HG03135 (cell line): ENCODE measurements around the gene GYG1.
"Not testable (repeated sequence)": the region's sequence is repeated elsewhere in the genome, so short reads cannot be mapped to it uniquely, and the experiment has no call there.

Experiments used
- ATAC-seq: cut with Tn5 transposase; IDR thresholded peaks from one replicate; pipeline ENCODE4 v1.9.1; 2021; ENCODE audit warnings: mild to moderate bottlenecking, moderate library complexity; ENCODE audit not compliant: unreplicated experiment

Gene GYG1

DNA sequence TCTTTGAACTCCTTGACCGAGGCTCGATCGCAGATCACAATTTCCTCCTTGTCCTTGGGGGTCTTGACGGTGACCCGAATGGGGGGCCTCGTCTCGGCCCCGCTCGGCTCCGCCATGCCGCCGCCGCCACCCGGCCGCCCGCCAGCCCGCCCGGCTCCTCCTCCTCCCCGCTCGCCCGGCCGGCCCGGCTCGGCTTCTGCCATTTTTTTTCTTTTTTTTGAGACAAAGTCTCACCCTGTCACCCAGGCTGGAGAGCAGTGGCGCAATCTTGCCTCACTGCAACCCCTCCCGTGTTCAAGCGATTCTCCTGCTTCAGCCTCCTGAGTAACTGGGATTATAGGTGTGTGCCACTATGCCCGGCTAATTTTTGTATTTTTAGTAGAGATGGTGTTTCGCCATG lies 3.8 kb upstream of the GYG1 start:
- not testable (repeated sequence) for ATAC-seq

DNA sequence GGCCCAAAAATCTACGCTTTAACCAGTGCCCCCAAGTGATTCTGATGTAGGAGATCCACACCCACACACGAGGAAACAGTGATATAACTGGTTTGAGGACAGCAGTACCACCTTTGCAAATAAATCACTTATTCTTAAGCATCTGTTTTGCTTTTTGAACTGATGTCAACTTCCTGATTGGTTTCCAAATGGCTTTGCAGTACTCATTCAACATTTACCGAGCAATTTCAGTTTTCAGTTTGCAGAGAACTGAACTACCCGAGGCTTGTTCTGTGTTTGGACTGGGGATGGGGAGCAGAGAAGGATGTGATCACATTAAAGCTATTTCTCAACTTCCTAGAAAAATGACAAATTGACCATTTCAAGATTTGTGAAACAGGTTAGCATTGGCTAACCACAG lies 1.1 kb upstream of the GYG1 start:
- ATAC-seq = peak; percentile 36

DNA sequence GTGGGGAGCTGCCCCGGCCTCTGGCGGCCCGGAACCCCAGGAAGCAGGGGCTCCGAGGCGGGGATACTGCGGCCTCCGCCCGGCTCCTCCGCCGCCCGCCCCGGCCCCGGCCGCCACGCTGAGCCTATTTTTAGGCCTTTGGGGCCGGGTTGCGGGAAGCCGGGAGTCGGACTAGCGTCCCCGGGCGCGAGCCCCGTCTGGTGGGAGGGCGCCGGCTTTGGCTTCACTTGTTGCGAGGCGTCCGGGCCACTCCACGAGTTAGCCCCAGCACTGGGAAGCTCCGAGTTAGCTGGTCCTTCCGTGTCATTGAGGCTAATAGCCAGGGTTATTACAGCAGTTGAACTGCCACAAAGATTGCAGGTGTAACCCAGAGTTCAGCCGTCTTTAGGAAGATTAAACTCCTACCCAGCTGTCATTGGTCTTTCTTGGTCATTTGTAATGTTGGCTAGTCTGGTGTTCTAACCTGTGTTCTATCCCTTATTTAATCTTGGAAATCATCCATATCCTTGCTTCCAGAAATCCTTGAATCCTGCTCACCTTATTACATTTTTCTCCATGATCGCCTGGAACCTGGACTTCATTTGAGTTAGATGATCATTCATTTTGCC lies 791 bp downstream of the GYG1 start:
- peak; percentile 25 for ATAC-seq

DNA sequence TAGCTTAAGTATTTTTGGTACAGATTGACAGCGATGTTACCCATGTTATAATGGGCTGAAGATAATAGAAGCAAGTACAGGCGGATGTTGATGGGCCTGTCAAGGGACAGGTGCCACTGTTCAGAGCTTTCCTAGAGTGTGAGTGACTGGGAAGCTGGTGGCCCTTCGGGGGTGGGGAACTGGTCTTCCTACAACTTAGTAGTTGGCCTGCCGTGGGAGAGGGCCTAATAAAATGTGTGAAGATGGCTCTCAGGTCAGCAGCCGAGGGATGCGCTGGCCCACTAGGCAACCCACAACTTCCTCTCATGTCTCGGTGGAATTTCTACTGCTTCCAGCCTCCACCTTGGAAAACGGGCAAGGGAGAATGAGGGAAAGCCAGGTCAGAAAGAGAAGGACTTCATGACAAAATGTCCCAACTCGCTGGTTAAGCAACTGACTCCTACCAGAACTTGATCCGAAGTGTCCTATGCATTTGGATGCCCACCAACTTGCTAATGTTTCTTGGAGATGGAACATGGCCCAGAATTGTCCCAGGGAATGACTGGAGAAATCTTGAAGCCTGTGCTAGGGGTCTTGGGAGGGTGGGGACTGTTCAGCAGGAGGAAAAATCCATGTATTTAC lies 1.4 kb downstream of the GYG1 start:
- ATAC-seq = no peak

DNA sequence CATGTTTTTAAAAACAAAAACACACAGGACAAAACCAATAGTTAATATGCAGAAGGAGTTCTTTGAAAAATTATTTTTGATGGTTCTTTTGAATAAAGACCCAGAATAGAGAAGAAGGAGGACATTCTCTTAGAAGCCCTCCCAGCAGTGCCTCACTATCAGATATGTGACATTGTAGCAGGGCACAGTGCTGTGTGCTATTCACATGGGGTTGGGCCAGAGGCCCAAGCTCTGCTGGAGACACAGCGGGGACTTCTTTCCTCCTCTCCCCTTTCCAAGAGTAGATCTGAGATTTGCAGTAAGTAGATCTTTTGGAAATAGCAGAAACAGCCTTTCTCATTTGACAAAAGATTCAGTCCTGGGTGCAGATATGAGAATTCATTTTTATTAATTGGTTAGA lies 6.3 kb downstream of the GYG1 start:
- ATAC-seq = no peak

DNA sequence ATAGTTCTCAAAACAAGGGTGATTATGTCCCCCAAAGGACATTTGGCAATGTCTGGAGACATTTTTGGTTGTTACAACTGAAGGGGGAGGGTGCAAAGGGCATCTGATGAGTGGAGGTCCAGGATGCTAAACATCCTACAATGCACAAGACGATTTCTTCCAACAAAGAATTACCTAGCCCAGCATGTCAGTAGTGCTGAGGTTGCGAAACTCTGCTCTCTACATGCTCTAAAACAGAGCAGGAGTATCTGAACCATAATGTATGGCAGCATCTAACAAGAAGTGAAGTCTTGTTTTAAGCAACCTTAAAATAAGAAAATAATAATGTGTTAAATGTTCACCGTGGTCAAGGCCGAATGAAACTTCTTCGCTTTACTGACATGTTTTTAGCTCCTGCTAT lies 7.0 kb downstream of the GYG1 start:
- no peak for ATAC-seq

DNA sequence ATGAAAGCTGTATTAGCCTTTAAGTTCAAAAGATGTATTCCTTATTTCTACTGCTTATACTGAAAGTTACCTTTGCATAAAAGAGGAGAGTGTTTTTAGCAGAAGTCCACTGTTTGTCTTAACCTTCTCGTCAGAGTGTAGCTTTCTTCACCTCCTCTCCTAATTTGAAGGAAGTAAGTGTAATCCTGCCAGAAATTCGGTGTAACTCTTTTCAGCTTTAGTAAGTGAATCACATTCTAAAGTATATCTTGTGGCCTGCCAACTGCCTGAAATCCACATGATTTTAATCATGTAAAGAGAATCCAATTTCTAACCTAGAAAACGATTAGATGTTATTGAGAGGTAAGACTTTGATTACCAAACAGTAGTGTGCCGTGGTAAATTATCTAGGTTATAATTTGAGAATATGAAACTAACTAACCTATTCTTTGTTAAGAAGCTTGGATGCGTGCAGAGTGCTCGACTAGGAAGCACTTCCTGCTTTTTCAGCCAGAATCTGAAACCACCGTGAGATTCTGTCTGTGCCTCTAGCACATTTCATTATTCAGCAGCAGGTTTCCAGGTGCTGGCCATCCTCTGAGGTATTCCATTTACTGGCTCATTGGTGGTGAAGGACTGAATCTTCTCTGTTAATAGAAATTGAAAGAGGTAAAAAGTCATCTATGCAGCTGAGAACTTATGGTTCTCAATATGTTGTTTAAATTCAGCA lies 7.5 kb downstream of the GYG1 start:
- no peak for ATAC-seq

DNA sequence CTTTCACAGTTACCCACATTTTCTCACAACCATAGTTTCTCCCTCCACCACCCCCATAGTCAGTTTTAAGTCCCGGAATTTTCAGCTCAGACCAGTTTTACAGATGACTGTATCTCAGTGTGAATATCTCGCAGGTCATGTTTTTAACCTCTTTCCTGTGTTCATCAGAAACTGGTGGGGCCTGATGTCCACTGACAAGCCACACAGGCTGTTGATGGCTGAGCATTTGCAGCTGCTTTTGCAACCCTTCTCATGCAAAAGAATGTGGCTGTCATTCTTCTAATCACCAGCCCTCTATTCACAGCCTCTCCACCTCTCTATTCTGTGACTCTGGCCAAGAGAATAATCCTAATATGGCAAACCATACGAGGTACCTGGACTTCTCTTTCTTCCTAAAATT lies 8.5 kb downstream of the GYG1 start:
- ATAC-seq = no peak

DNA sequence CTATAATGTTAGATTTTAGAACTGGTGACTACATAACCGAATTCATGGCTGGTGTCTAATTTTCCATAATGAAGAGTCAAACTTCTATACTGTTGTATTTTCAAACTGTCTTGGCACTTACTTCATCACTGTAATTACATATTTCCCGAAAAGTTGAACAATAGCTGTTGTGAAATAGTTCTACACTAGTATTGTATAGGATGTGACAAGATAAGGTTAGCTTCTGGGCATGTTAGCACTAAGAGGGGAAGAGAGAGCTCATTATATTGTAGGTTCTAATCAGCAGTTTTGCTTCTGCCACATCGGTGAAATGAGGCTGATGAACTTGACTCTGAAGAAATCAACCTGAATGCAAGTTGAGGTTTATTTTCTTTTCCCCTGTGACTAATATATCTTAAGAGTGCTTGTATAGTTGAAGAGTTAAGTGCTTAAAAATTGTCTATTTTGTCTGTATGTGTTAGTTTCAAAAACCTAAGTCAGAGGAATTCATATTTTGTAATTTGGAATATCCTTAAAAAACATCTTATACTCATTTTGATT lies 8.9 kb downstream of the GYG1 start:
- ATAC-seq = no peak

DNA sequence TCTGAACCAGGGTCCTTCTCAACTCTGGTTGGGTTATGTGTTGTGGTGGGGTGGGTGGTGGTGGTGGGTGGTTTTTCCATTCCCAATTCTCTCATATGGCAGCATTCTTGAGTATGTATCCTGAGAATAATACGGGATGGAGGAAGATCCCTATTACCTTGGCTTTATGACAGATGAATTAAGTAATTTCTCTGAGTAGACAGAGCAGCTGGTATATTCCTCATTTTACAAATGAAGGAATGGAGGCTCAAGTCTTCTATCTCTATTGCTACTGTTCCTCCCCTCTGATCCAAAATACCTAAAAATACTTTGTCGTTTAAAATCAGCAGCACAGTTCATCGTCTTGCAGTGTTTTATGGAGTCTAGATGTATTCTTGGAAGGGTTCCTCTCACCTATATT lies 10.4 kb downstream of the GYG1 start:
- no peak for ATAC-seq

DNA sequence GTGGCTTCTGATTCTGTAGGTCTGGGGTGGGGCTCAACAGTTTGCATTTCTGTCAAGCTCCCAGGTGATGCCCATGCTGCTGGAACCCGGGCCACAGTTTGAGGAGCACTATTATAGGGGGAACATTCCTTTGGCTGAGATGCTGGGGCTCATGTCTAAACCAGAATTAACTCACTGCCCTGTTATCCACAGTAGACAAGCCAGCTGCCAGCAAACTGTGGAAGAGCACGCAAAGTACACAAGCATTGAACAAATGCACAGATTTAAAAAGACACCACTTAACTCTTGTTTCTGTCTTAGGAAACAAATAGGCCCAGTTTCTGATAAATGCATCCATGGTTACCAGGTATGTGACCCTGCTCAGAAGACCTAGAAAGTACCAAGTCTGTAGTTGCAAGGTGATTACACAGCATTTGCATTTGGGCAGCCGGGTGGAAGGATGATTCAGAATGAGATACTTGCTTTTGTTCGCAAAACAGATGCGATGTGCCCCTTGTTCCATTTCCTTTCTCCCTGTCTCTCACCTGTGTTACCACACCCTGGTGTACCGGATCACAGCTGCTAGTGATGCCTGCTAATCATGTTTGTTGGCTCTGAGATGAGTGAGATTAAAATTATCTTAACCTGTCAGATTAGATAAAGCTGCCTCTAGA lies 12.4 kb downstream of the GYG1 start:
- peak; percentile 81 for ATAC-seq

DNA sequence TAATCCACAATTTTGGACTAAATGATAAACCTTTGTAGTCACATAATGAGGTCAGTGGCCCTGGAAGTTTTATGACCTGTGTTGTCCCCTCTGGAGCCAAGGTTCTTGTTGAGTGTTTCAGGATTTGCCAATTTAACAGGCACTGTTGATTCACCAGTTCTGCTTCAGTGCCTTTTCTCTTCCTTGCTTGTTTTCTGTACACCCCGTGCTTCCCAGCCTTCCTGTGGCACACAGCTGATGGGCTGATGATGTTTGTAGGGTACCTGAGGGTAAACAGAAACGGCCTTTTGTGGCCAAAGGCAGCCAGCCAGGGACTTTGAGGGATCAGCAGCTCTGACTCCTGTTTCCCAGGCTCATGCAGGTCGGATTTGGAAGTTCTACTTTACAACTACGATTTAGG lies 13.3 kb downstream of the GYG1 start:
- no peak for ATAC-seq

DNA sequence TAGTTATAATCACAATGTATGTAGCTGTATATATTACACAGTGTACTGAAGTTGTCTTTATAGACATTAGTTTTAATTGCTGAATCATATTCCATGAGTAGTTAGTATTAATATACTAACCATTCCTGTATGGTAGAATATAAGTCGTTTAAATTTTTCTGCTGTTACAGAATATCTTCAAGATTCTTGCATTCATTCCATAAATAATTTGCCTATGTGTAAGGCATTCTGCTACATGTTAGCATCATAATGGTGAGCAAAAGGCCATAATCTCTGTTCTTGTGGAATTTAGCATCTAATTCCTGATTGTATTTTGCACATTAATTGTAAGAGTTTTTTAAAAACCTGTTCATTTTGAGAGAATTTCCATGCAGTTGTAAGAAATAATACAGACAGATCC lies 14.1 kb downstream of the GYG1 start:
- no peak for ATAC-seq

DNA sequence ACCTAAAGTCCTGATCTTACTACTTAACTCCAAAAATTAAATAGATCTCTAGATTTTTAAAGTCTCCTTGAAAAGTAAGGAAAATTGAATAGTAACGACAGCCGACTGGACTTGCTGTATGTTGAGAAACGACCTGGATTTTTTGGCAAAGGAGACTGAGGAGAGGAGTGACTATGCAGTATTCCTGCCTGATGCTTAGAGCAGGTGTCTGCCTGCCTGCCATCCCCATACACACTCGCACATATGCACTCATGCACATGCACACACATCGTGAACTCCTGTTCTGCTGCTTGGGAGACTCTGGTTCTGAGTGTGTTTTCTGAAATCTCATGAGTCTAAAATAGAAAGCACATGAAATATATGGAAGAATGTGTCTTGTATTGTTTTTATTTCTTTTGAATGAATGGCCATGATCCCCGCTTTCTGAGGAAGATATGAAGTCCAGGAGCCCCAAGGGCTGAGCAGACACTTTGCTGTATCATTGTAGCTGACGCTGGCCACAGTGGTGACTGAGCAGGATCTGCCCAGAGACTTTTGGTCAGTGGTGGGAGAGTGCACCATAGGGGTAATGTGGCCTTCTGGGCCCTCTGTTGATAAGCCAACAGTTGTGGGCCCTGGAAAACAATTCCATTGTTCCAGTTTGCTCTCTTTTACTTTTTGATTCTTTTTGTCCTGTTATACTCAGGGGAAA lies 16.4 kb downstream of the GYG1 start:
- ATAC-seq = no peak

DNA sequence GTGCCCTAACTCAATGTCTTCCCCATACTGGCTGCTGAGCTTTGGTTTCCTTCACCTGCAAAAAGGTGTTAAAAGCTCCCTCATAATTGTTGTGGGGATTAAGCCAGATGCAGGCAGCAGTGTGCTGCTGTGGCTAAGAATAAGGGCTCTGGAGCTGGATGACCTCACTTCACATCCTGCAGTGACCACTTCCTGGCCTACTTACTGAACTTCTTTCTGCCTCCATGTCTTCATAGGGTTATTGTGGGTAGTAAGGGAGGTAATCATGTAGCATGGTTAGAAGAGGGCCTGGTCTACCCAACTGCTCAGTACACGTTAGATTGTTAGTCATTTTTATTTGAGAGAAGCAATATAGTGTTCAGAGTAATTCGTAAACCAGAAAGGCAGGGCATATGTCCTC lies 18.4 kb downstream of the GYG1 start:
- peak; percentile 85 for ATAC-seq

DNA sequence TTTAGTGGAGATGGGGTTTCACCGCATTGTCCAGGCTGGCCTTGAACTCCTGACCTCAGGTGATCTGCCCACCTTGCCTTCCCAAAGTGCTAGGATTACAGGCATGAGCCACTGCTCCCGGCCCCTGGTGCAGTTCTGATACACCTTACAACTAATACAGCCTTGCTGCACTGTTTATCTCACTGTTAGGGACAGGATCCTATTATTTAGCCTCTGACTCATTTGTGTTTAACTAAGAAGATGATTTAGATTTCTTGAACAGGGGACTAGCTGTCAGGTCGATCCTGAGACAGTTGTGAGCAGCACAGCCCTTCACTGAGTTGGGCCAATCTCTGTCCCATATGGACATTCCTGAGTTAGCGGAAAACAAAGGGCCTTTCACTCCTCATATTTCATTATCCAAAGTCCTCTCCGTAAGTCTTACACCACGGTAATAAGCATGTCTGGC lies 19.2 kb downstream of the GYG1 start:
- ATAC-seq = no peak

DNA sequence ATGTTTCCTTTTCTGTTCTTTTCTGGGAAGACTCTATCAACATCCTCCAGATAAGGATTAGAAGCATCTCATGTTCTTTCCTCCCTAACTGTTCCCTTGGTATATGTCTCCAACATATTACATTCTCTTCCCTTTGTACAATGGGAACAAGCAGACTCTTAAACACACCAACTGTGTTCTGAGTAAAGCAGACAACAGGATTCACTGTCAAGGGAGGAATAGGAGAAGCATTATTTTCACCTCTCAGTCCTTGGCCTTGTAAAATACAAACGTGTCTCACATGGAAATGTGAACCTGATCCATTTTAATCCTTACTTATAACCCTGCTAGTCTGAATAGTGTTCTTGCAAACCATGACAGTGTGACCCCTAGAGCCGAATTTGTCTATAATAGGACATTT lies 19.6 kb downstream of the GYG1 start:
- ATAC-seq = no peak

DNA sequence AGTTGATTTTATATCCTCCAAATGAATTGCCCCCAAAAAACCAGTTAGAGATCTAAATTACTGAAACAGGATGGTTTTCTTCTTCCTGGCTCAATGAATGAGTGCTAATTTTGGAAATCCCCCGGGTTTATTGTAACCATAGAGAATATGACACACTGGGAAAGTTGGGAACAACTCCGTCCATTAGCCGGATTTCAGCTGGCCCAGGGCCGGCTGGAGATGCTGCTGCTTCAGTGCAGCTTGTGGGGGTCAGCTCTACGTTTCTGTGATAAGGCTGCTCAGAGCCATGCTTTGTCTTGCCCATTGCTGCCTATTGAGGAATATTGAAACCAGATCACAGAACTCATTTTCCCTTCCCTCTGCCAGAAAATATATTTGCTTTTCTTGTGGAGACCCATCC lies 20.3 kb downstream of the GYG1 start:
- no peak for ATAC-seq

DNA sequence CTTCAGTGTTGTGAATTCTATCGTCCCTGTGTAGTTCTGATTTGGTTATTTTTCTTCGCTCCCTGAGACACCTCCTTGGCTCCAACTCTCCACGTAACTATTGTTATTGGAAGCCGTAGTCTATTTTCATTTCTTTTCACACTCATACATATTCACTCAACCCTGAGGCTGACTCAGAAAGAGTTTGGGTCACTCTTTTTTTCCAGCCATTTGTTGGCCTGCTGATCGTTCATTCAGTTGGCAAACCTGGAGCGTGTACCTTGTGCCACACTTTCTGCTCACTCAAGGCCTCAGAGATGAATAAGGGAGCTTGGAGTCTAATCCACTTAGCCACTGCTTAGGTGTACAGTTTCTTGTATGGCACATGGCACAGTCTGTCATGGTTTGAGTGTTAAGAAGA lies 22.4 kb downstream of the GYG1 start:
- no peak for ATAC-seq

DNA sequence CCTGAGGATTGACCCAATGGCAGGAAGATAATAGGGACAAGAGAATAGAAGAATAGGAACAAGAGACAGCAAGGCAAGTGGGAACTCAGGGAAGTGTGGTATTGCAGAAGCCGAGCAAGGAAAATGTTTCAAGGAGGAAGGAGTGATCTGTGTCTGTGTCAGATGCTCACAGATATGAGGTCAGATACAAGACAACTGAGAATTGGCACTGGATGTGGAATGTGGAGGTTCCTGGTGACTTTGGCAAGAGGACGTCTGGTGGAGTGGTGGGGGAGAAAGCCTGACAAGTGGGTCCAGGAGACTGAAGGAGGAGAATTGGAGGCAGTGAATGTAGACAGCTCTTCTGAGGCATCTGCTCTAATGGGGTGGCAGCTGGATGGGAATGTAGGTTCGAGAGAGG lies 24.1 kb downstream of the GYG1 start:
- ATAC-seq = no peak

DNA sequence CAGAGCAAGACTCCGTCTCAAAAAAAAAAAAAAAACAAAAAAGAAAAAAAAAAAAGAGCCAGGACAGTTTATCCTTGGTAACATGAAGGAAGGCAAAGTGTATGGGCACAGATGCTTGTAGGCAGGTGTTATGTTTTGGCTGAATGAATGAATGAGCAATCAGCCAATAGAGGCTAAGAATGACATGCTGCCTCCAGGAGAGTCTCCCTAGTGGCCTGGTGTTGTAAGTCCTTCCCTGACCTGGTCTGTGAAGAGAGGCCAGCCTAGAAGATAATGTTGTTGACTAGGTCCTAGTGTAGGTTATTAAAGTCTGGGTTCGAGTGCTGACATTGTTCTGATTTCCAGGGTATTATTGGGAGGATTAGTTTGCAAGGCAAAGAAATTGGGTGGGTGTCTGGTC lies 24.9 kb downstream of the GYG1 start:
- ATAC-seq = no peak
